SU-DHL-6 (cell line): ENCODE data around the gene TRMT44.

Experiments used
- H2AFZ ChIP-seq: fragments of 200-600 bp; sonication (generic); 2 replicates; pipeline ENCODE4 v1.6.1; 2014; ENCODE audit warnings: low read depth, mild to moderate bottlenecking, moderate library complexity, mixed read lengths, antibody characterized with exemption, low read length; ENCODE audit not compliant: severe bottlenecking
- H3F3A ChIP-seq: fragments of 200-600 bp; shearing (Covaris generic); 2 replicates; pipeline ENCODE4 v1.6.0; 2016; ENCODE audit warnings: antibody characterized with exemption, mild to moderate bottlenecking; ENCODE audit not compliant: insufficient read depth
- H3K27ac ChIP-seq: fragments of 200-600 bp; sonication (generic); 2 replicates; pipeline ENCODE4 v1.5.1; 2016; ENCODE audit warnings: low read depth, mild to moderate bottlenecking, low read length, moderate library complexity, mixed read lengths
- H3K27me3 ChIP-seq: fragments of 200-600 bp; sonication (generic), shearing (Covaris generic); 2 replicates; pipeline ENCODE4 v1.6.0; 2014; ENCODE audit warnings: mild to moderate bottlenecking, low read length
- H3K36me3 ChIP-seq: fragments of 200-600 bp; sonication (generic); 2 replicates; pipeline ENCODE4 v1.6.1; 2014; ENCODE audit warnings: mild to moderate bottlenecking, low read length, mixed read lengths
- H3K4me2 ChIP-seq: fragments of 300-600, 200-600 bp; shearing (Covaris generic), sonication (generic); 2 replicates; pipeline ENCODE4 v1.6.0; 2014; ENCODE audit warnings: low read length, low read depth, mild to moderate bottlenecking; ENCODE audit not compliant: poor library complexity, severe bottlenecking
- H3K4me3 ChIP-seq: fragments of 200-600 bp; sonication (generic); 2 replicates; pipeline ENCODE4 v1.5.1; 2014; ENCODE audit warnings: antibody characterized with exemption, low read length, mild to moderate bottlenecking, mixed read lengths; ENCODE audit not compliant: insufficient read depth, poor library complexity, severe bottlenecking
- H3K79me2 ChIP-seq: fragments of 200-600 bp; sonication (generic); 2 replicates; pipeline ENCODE4 v1.6.1; 2014; ENCODE audit warnings: mild to moderate bottlenecking, low read length, moderate library complexity; ENCODE audit not compliant: insufficient read depth
- H3K9ac ChIP-seq: fragments of 200-600 bp; sonication (generic); 2 replicates; pipeline ENCODE4 v1.7.0; 2014; ENCODE audit warnings: mild to moderate bottlenecking, low read length
- H3K9me2 ChIP-seq: fragments of 200-600 bp; sonication (generic); replicated peaks from 2 replicates; pipeline ENCODE4 v1.6.1; 2014; ENCODE audit warnings: low read length; ENCODE audit not compliant: insufficient read depth
- H3K9me3 ChIP-seq: fragments of 200-600 bp; sonication (generic); 2 replicates; pipeline ENCODE4 v1.6.1; 2014; ENCODE audit warnings: low read length, mixed read lengths; ENCODE audit not compliant: insufficient read depth
- H4K20me1 ChIP-seq: fragments of 200-600 bp; sonication (generic); 2 replicates; pipeline ENCODE4 v1.6.1; 2014; ENCODE audit warnings: low read depth, mild to moderate bottlenecking, antibody characterized with exemption, low read length, moderate library complexity, mixed read lengths
- EZH2phosphoT487 ChIP-seq: fragments of 200-600 bp; sonication (generic), shearing (Covaris generic); conservative IDR thresholded peaks from 2 replicates; pipeline ENCODE4 v1.6.1; 2018; ENCODE audit warnings: mild to moderate bottlenecking, antibody characterized with exemption, low read length, moderate library complexity, mixed read lengths
- TF ChIP-seq, protein P1 (sequence below): fragments of 200-600 bp; sonication (generic); IDR thresholded peaks from one replicate; pipeline ENCODE4 v1.5.1; 2017; ENCODE audit warnings: antibody characterized with exemption, mild to moderate bottlenecking, low read length, moderate library complexity; ENCODE audit not compliant: insufficient read depth, poor library complexity, severe bottlenecking

Gene TRMT44

DNA sequence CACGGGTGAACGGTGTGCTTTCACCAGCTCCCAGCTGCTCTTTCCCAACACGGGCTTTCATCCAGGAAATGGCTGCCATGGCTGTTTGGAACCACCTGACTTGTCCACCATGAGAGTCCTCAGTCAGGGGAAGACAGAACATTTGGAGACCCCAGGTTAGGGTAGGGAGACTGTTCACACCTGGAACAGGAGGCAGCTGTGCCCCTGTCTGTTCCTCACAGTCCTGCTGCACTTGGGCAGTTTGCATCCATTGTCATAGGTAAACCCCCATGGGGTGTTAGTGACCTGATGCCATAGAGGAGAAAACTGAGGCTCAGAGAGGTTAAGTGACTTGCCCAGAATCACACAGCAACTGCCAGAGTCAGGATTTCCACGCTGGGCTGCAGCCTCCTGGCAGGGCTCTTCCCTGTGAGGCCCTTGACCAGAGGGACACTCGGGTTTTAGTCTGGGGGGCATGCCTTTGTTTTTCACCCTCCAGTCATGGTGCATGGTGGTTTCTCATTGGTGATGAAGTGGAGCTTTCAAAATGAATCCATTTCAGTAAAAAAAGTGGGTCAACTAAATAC, 54.5 kb downstream of the TRMT44 start:
- TF ChIP-seq, protein P1, sequence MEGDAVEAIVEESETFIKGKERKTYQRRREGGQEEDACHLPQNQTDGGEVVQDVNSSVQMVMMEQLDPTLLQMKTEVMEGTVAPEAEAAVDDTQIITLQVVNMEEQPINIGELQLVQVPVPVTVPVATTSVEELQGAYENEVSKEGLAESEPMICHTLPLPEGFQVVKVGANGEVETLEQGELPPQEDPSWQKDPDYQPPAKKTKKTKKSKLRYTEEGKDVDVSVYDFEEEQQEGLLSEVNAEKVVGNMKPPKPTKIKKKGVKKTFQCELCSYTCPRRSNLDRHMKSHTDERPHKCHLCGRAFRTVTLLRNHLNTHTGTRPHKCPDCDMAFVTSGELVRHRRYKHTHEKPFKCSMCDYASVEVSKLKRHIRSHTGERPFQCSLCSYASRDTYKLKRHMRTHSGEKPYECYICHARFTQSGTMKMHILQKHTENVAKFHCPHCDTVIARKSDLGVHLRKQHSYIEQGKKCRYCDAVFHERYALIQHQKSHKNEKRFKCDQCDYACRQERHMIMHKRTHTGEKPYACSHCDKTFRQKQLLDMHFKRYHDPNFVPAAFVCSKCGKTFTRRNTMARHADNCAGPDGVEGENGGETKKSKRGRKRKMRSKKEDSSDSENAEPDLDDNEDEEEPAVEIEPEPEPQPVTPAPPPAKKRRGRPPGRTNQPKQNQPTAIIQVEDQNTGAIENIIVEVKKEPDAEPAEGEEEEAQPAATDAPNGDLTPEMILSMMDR, result no peak
- TF ChIP-seq EZH2phosphoT487, result no peak
- 0 out of 2 replicates have a peak, but pooled peaks cover 2% of the 10 kb centered on the region for H3K27me3 ChIP-seq
- no peaks in the 10 kb centered on the region for H3K79me2 ChIP-seq
- no peaks in the 10 kb centered on the region for H3F3A ChIP-seq
- no peak overlapping the region for H2AFZ ChIP-seq
- H3K36me3 ChIP-seq, result no peaks in the 10 kb centered on the region
- no peaks in the 10 kb centered on the region for H3K9me2 ChIP-seq
- no peak overlapping the region for H3K4me3 ChIP-seq
- H3K4me2 ChIP-seq, result no peak overlapping the region
- H3K9me3 ChIP-seq, result no peaks in the 10 kb centered on the region
- no peak overlapping the region for H3K27ac ChIP-seq
- no peaks in the 10 kb centered on the region for H4K20me1 ChIP-seq
- H3K9ac ChIP-seq, result no peak overlapping the region

GRCh38 chr4:8495803-8496202, 55.2 kb downstream of the TRMT44 start:
- H4K20me1 ChIP-seq, result no peaks in the 10 kb centered on the region
- no peaks in the 10 kb centered on the region for H3K36me3 ChIP-seq
- no peaks in the 10 kb centered on the region for H3K9me2 ChIP-seq
- no peaks in the 10 kb centered on the region for H3K79me2 ChIP-seq
- TF ChIP-seq, protein P1, result no peak
- H3K4me3 ChIP-seq, result no peak overlapping the region
- H3K9me3 ChIP-seq, result no peaks in the 10 kb centered on the region
- no peak overlapping the region for H3K9ac ChIP-seq
- H3K4me2 ChIP-seq, result no peak overlapping the region
- H3K27me3 ChIP-seq, result 0 out of 2 replicates have a peak, but pooled peaks cover 2% of the 10 kb centered on the region
- no peak overlapping the region for H3K27ac ChIP-seq
- H3F3A ChIP-seq, result no peaks in the 10 kb centered on the region
- H2AFZ ChIP-seq, result no peak overlapping the region

DNA sequence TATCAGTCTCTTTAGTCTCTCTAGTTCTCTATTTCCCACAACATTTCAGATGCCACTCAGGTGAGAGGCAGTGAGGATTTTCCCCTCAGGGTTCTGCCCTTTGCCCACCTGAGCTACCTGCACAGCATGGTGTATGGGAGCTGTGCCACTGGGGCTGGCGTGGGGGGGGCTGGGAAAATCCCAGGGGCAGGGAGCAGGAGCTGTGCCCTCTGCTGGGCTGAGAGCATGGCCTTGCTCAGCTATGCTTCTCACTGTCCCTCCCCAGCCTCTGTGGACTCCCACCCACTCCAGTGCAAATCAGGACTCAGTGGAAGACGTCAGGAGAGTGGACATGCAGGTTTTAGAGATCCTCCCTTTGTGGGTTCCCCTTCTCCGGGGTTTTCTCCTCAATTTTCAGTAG, 57.2 kb downstream of the TRMT44 start:
- H3K9me2 ChIP-seq, result no peaks in the 10 kb centered on the region
- no peak overlapping the region for H2AFZ ChIP-seq

More for the DNA sequence above, 57.2 kb downstream of the TRMT44 start:
- no peaks in the 10 kb centered on the region for H3K36me3 ChIP-seq
- no peak overlapping the region for H3K27ac ChIP-seq
- no peak for TF ChIP-seq EZH2phosphoT487
- TF ChIP-seq, protein P1, result no peak
- no peaks in the 10 kb centered on the region for H3F3A ChIP-seq
- 0 out of 2 replicates have a peak, but pooled peaks cover 2% of the 10 kb centered on the region for H3K27me3 ChIP-seq
- H3K79me2 ChIP-seq, result no peaks in the 10 kb centered on the region
- no peak overlapping the region for H3K9ac ChIP-seq
- no peaks in the 10 kb centered on the region for H4K20me1 ChIP-seq
- H3K4me2 ChIP-seq, result no peak overlapping the region
- no peaks in the 10 kb centered on the region for H3K9me3 ChIP-seq
- no peak overlapping the region for H3K4me3 ChIP-seq
